Gastroesophageal sphincter (tissue), 4 donors: Measurements from ENCODE around the gene MRPS7. TPM values are rescaled to one million over a fixed set of nuclear protein-coding genes. Genes with fewer than 3 reads are reported as not detected.

ENCODE experiments used
- ATAC-seq: fragments of 150-250 bp; one replicate; pipeline ENCODE4 v1.9.1; 2016; ENCODE audit warnings: mild to moderate bottlenecking, moderate library complexity
- H3K27ac ChIP-seq, 4 donors: fragments of 200-600 bp; sonication (generic) in 3 of 4; 1 replicate in 3 of 4; 2 replicates in 1 of 4; pipeline ENCODE4 v1.5.1; 2016 to 2019
- H3K27me3 ChIP-seq: fragments of 200-600 bp; sonication (generic); one replicate; pipeline ENCODE4 v1.5.1; 2019
- H3K36me3 ChIP-seq, 2 donors: fragments of 200-600 bp; sonication (generic); one replicate each; pipeline ENCODE4 v1.5.1; 2019; ENCODE audit warnings: control low read depth in 1 of 2
- H3K4me1 ChIP-seq, 3 donors: fragments of 200-600 bp; sonication (generic); 1 replicate in 2 of 3; 2 replicates in 1 of 3; pipeline ENCODE4 v1.5.1; 2016 to 2019; ENCODE audit warnings: control low read depth in 2 of 3
- H3K4me3 ChIP-seq, 2 donors: fragments of 200-600 bp; sonication (generic); one replicate each; pipeline ENCODE4 v1.5.1; 2019; ENCODE audit warnings: mild to moderate bottlenecking in 1 of 2, moderate library complexity in 1 of 2
- H3K9me3 ChIP-seq, 3 donors: fragments of 200-600 bp; sonication (generic); one replicate each; pipeline ENCODE4 v1.5.1; 2017 to 2019; ENCODE audit warnings: control low read depth in 2 of 3
- CTCF ChIP-seq, 4 experiments: fragments of 200-600 bp in 2 of 4; fragments of 450-650 bp in 2 of 4; sonication (generic) in 1 of 4; IDR thresholded peaks; one replicate each; pipeline ENCODE4 v1.5.1; 2017 to 2019; ENCODE audit warnings: antibody characterized with exemption in 4 of 4, mild to moderate bottlenecking in 2 of 4, moderate library complexity in 2 of 4
- EP300 ChIP-seq: sonication (generic); formaldehyde crosslinking; IDR thresholded peaks from one replicate; pipeline ENCODE4 v1.6.1; 2017; ENCODE audit warnings: antibody characterized with exemption, mild to moderate bottlenecking
- POLR2A ChIP-seq, 2 donors: fragments of 450-650 bp; IDR thresholded peaks; one replicate each; pipeline ENCODE4 v1.6.1; 2017; ENCODE audit warnings: antibody characterized with exemption in 2 of 2, mild to moderate bottlenecking in 2 of 2, moderate library complexity in 1 of 2
- POLR2AphosphoS5 ChIP-seq: sonication (generic); formaldehyde crosslinking; IDR thresholded peaks from one replicate; pipeline ENCODE4 v1.6.1; 2017; ENCODE audit warnings: antibody characterized with exemption
- WGBS, 2 donors: methylation state at CpG; one replicate each; pipeline ENCODE4 v1.1.5; 2018; ENCODE audit warnings: low coverage in 1 of 2; 5-methylcytosine and 5-hydroxymethylcytosine counted together
- total RNA-seq, 4 donors: library from RNA; depleted of rRNA; stranded (reverse); fragments of >200 nt; gene quantifications; one replicate each; pipeline ENCODE4 v1.1.0, GENCODE V29; 2016

Gene MRPS7
- total RNA-seq, 4 donors from 2014 or later: 35.0 to 46.4 (median 38.3) TPM

GRCh38 chr17:75267153-75267410 lies 5.4 kb downstream of the MRPS7 start:
- ATAC-seq: no peak
- no CpG with 5 or more reads among the region's 2 CpGs for WGBS, 2 donors
- H3K4me3 ChIP-seq: no peak overlapping the region
- H3K4me1 ChIP-seq: peaks cover 0 to 40% (median 18%) of the 10 kb centered on the region in 3 donors
- no peaks in the 10 kb centered on the region for H3K27me3 ChIP-seq
- no peaks in the 10 kb centered on the region for H3K9me3 ChIP-seq
- TF ChIP-seq EP300 (no peak), POLR2AphosphoS5 (no peak)
- H3K27ac ChIP-seq: no peak overlapping the region
- peaks cover 0 to 50% of the 10 kb centered on the region in 2 donors for H3K36me3 ChIP-seq

GRCh38 chr17:75267411-75268232 lies 5.9 kb downstream of the MRPS7 start:
- Histone ChIP-seq H3K27me3 (no peaks in the 10 kb centered on the region), H3K4me3 (no peak overlapping the region), H3K36me3 (peaks cover 0 to 50% of the 10 kb centered on the region in 2 donors), H3K27ac (no peak overlapping the region), H3K4me1 (peaks cover 0 to 40% (median 19%) of the 10 kb centered on the region in 3 donors), H3K9me3 (no peaks in the 10 kb centered on the region)
- no peak for TF ChIP-seq EP300
- no peak for TF ChIP-seq CTCF (IDR thresholded peaks at IDR 0.05)
- no peak for TF ChIP-seq POLR2A (IDR thresholded peaks at IDR 0.05)
- TF ChIP-seq POLR2AphosphoS5: no peak
- WGBS, 2 donors: 30 to 48% methylated on average over 2 to 7 of the region's 14 CpGs
- no peak for ATAC-seq

GRCh38 chr17:75269844-75270217 lies 8.2 kb downstream of the MRPS7 start:
- TF ChIP-seq POLR2A (IDR thresholded peaks at IDR 0.05): no peak
- 20 to 86% methylated on average over 1 to 4 of the region's 6 CpGs for WGBS, 2 donors
- Histone ChIP-seq H3K4me1 (peaks cover 0 to 50% (median 21%) of the 10 kb centered on the region in 3 donors), H3K27ac (peak overlapping the region; percentile 94 to 99 (median 96)), H3K27me3 (no peaks in the 10 kb centered on the region), H3K9me3 (no peaks in the 10 kb centered on the region), H3K36me3 (peaks cover 0 to 30% of the 10 kb centered on the region in 2 donors), H3K4me3 (peak overlapping the region; percentile 77 to 91)
- ATAC-seq: no peak

GRCh38 chr17:75270218-75270965 lies 8.7 kb downstream of the MRPS7 start:
- H3K9me3 ChIP-seq: no peaks in the 10 kb centered on the region

GRCh38 chr17:75270966-75271232 lies 9.2 kb downstream of the MRPS7 start, which contains the start of gene MIF4GD:
MIF4GD (minus strand) TSS chr17:75271231; CDS start chr17:75270195, 1,036 bp downstream.
- Histone ChIP-seq H3K4me1 (peaks cover 0 to 50% (median 21%) of the 10 kb centered on the region in 3 donors), H3K36me3 (peaks cover 0 to 20% of the 10 kb centered on the region in 2 donors), H3K27ac (peak within 1 kb of the TSS; percentile 94 to 99 (median 96)), H3K27me3 (no peaks in the 10 kb centered on the region), H3K9me3 (no peaks in the 10 kb centered on the region), H3K4me3 (peak within 1 kb of the TSS; percentile 77 to 91)
- ATAC-seq: no peak
- no CpG with 5 or more reads among the region's 39 CpGs for WGBS, 2 donors
- TF ChIP-seq POLR2AphosphoS5 (no peak), CTCF (IDR thresholded peaks at IDR 0.05) (no peak), EP300 (no peak), POLR2A (IDR thresholded peaks at IDR 0.05) (peak; percentile 20 to 86)

More at GRCh38 chr17:75270218-75270965, 8.7 kb downstream of the MRPS7 start:
- H3K27ac ChIP-seq: peak overlapping the region; percentile 94 to 99 (median 96)
- TF ChIP-seq CTCF (IDR thresholded peaks at IDR 0.05) (peak in 3 of 4 experiments; percentile 42 to 65 (median 59)), POLR2A (IDR thresholded peaks at IDR 0.05) (peak in 1 of 2 donors; percentile 55), POLR2AphosphoS5 (peak; percentile 50), EP300 (no peak)
- peaks cover 0 to 25% of the 10 kb centered on the region in 2 donors for H3K36me3 ChIP-seq
- no peaks in the 10 kb centered on the region for H3K27me3 ChIP-seq
- peaks cover 0 to 50% (median 21%) of the 10 kb centered on the region in 3 donors for H3K4me1 ChIP-seq
- peak overlapping the region; percentile 77 to 91 for H3K4me3 ChIP-seq
- ATAC-seq: peak; percentile 77
- WGBS, 2 donors: no CpG with 5 or more reads among the region's 47 CpGs
